DMS153 (cell line): ENCODE data around the gene SUFU.

ENCODE experiments used
- DNase-seq: peaks from one replicate; lab custom pipeline; 2025; lab: John Stamatoyannopoulos, UW

SUFU gene

GRCh38 chr10:102641402-102641801 is 137.6 kb downstream of the SUFU start:
- DNase-seq: peak; percentile 55

GRCh38 chr10:102641880-102642735 is 138.3 kb downstream of the SUFU start:
- peak; percentile 92 for DNase-seq

- peak; percentile 40 for DNase-seq
These were observed 139.1 kb downstream of the SUFU start for GRCh38 chr10:102642736-102643335.

- peak; percentile 57 for DNase-seq
These were observed 139.7 kb downstream of the SUFU start for GRCh38 chr10:102643336-102644065.

- DNase-seq: no peak
These were observed 140.4 kb downstream of the SUFU start, which contains the start of gene TRIM8 for GRCh38 chr10:102644066-102644645. Gene TRIM8, plus strand, starts transcription at chr10:102644479. Its CDS starts 139 bp downstream, at chr10:102644618.

- peak; percentile 78 for DNase-seq
These were observed 141.0 kb downstream of the SUFU start for GRCh38 chr10:102644646-102645387.

GRCh38 chr10:102645388-102645740 is 141.6 kb downstream of the SUFU start:
- peak; percentile 59 for DNase-seq

- peak; percentile 46 for DNase-seq
These were observed 142.2 kb downstream of the SUFU start for GRCh38 chr10:102645741-102646609.

- no peak for DNase-seq
These were observed 143.1 kb downstream of the SUFU start for GRCh38 chr10:102646610-102647442.

- no peak for DNase-seq
These were observed 143.9 kb downstream of the SUFU start for GRCh38 chr10:102647443-102648268.

GRCh38 chr10:102648269-102648888 is 144.6 kb downstream of the SUFU start:
- no peak for DNase-seq

- DNase-seq: no peak
These were observed 145.4 kb downstream of the SUFU start for GRCh38 chr10:102648889-102649796.

GRCh38 chr10:102649797-102650654 is 146.3 kb downstream of the SUFU start:
- no peak for DNase-seq

GRCh38 chr10:102650655-102651454 is 147.1 kb downstream of the SUFU start:
- DNase-seq: no peak

- no peak for DNase-seq
These were observed 147.8 kb downstream of the SUFU start for GRCh38 chr10:102651455-102652169.
